IPS-18a (cell line): Measurements from ENCODE around the gene LEF1.

ENCODE experiments used
- H3K27ac ChIP-seq: one replicate; pipeline ENCODE4 v1.5.1; 2013; ENCODE audit warnings: low read length
- H3K27me3 ChIP-seq: one replicate; pipeline ENCODE4 v1.6.1; 2013; ENCODE audit warnings: mild to moderate bottlenecking, low read length; ENCODE audit not compliant: control insufficient read depth, insufficient read depth
- H3K36me3 ChIP-seq: one replicate; pipeline ENCODE4 v1.6.1; 2013; ENCODE audit warnings: low read depth, low read length; ENCODE audit not compliant: control insufficient read depth
- H3K4me1 ChIP-seq: one replicate; pipeline ENCODE4 v1.6.1; 2013; ENCODE audit warnings: low read depth, low read length; ENCODE audit not compliant: control insufficient read depth
- H3K4me3 ChIP-seq: one replicate; pipeline ENCODE4 v1.5.1; 2013; ENCODE audit warnings: low read length
- H3K9ac ChIP-seq: one replicate; pipeline ENCODE4 v1.6.1; 2013; ENCODE audit warnings: mild to moderate bottlenecking, low read length, moderate library complexity
- H3K9me3 ChIP-seq: one replicate; pipeline ENCODE4 v1.6.1; 2013; ENCODE audit warnings: low read depth, low read length; ENCODE audit not compliant: control insufficient read depth

LEF1 gene

GRCh38 chr4:108078024-108078733 lies 90.6 kb downstream of the LEF1 start:
- H3K4me1 ChIP-seq = no peaks in the 10 kb centered on the region
- no peak overlapping the region for H3K27ac ChIP-seq
- no peaks in the 10 kb centered on the region for H3K27me3 ChIP-seq
- H3K9me3 ChIP-seq = no peaks in the 10 kb centered on the region
- no peak overlapping the region for H3K4me3 ChIP-seq
- H3K9ac ChIP-seq = no peak overlapping the region
- H3K36me3 ChIP-seq = no peaks in the 10 kb centered on the region

GRCh38 chr4:108072300-108072699 lies 96.4 kb downstream of the LEF1 start:
- Histone ChIP-seq H3K4me3 (no peak overlapping the region), H3K27me3 (no peaks in the 10 kb centered on the region), H3K27ac (no peak overlapping the region), H3K36me3 (no peaks in the 10 kb centered on the region), H3K9me3 (no peaks in the 10 kb centered on the region), H3K9ac (no peak overlapping the region), H3K4me1 (no peaks in the 10 kb centered on the region)

GRCh38 chr4:108070775-108071174 lies 98.0 kb downstream of the LEF1 start:
- H3K27ac ChIP-seq = no peak overlapping the region
- no peak overlapping the region for H3K9ac ChIP-seq
- no peaks in the 10 kb centered on the region for H3K9me3 ChIP-seq
- no peaks in the 10 kb centered on the region for H3K27me3 ChIP-seq
- no peak overlapping the region for H3K4me3 ChIP-seq
- H3K36me3 ChIP-seq = no peaks in the 10 kb centered on the region
- no peaks in the 10 kb centered on the region for H3K4me1 ChIP-seq

GRCh38 chr4:108068442-108068841 lies 100.3 kb downstream of the LEF1 start:
- Histone ChIP-seq H3K27ac (no peak overlapping the region), H3K9ac (no peak overlapping the region), H3K4me3 (no peak overlapping the region), H3K9me3 (no peaks in the 10 kb centered on the region), H3K27me3 (no peaks in the 10 kb centered on the region), H3K36me3 (no peaks in the 10 kb centered on the region), H3K4me1 (no peaks in the 10 kb centered on the region)

- H3K4me1 ChIP-seq = no peaks in the 10 kb centered on the region
- no peak overlapping the region for H3K27ac ChIP-seq
- H3K36me3 ChIP-seq = no peaks in the 10 kb centered on the region
- no peak overlapping the region for H3K9ac ChIP-seq
- H3K27me3 ChIP-seq = no peaks in the 10 kb centered on the region
- no peaks in the 10 kb centered on the region for H3K9me3 ChIP-seq
- no peak overlapping the region for H3K4me3 ChIP-seq
Observed at GRCh38 chr4:108060686-108061321, 107.9 kb downstream of the LEF1 start.

GRCh38 chr4:108060164-108060563 lies 108.6 kb downstream of the LEF1 start:
- no peak overlapping the region for H3K9ac ChIP-seq
- H3K36me3 ChIP-seq = no peaks in the 10 kb centered on the region
- H3K9me3 ChIP-seq = no peaks in the 10 kb centered on the region
- no peak overlapping the region for H3K27ac ChIP-seq
- H3K4me3 ChIP-seq = no peak overlapping the region
- H3K27me3 ChIP-seq = no peaks in the 10 kb centered on the region
- no peaks in the 10 kb centered on the region for H3K4me1 ChIP-seq

- H3K27ac ChIP-seq = no peak overlapping the region
- no peaks in the 10 kb centered on the region for H3K27me3 ChIP-seq
- H3K9ac ChIP-seq = no peak overlapping the region
- no peak overlapping the region for H3K4me3 ChIP-seq
- H3K4me1 ChIP-seq = no peaks in the 10 kb centered on the region
- no peaks in the 10 kb centered on the region for H3K36me3 ChIP-seq
- no peaks in the 10 kb centered on the region for H3K9me3 ChIP-seq
Observed at GRCh38 chr4:108058685-108059440, 109.9 kb downstream of the LEF1 start.

GRCh38 chr4:108056418-108056817 lies 112.3 kb downstream of the LEF1 start:
- H3K36me3 ChIP-seq = no peaks in the 10 kb centered on the region
- H3K4me3 ChIP-seq = no peak overlapping the region
- H3K9ac ChIP-seq = no peak overlapping the region
- H3K9me3 ChIP-seq = no peaks in the 10 kb centered on the region
- no peaks in the 10 kb centered on the region for H3K27me3 ChIP-seq
- H3K27ac ChIP-seq = no peak overlapping the region
- no peaks in the 10 kb centered on the region for H3K4me1 ChIP-seq

- Histone ChIP-seq H3K27ac (no peak overlapping the region), H3K9me3 (no peaks in the 10 kb centered on the region), H3K9ac (no peak overlapping the region), H3K36me3 (no peaks in the 10 kb centered on the region), H3K27me3 (no peaks in the 10 kb centered on the region), H3K4me3 (no peak overlapping the region), H3K4me1 (no peaks in the 10 kb centered on the region)
Observed at GRCh38 chr4:108055787-108056186, 112.9 kb downstream of the LEF1 start.

GRCh38 chr4:108054025-108054638 lies 114.6 kb downstream of the LEF1 start:
- Histone ChIP-seq H3K27ac (no peak overlapping the region), H3K27me3 (no peaks in the 10 kb centered on the region), H3K4me3 (no peak overlapping the region), H3K9ac (no peak overlapping the region), H3K9me3 (no peaks in the 10 kb centered on the region), H3K36me3 (no peaks in the 10 kb centered on the region), H3K4me1 (no peaks in the 10 kb centered on the region)

GRCh38 chr4:108053251-108053711 lies 115.5 kb downstream of the LEF1 start:
- no peak overlapping the region for H3K9ac ChIP-seq
- H3K4me1 ChIP-seq = no peaks in the 10 kb centered on the region
- no peak overlapping the region for H3K27ac ChIP-seq
- no peaks in the 10 kb centered on the region for H3K36me3 ChIP-seq
- no peaks in the 10 kb centered on the region for H3K9me3 ChIP-seq
- no peaks in the 10 kb centered on the region for H3K27me3 ChIP-seq
- H3K4me3 ChIP-seq = no peak overlapping the region
